Epithelial cell of proximal tubule (primary cell): Measurements from ENCODE around the gene DOK3. TPM values are rescaled to one million over a fixed set of nuclear protein-coding genes. Genes with fewer than 3 reads are reported as not detected.

Experiments used
- DNase-seq: peaks from one replicate; pipeline ENCODE4 v3.0.0-alpha.2; 2011; ENCODE audit warnings: low read depth
- H3K4me3 ChIP-seq: 2 replicates; pipeline ENCODE4 v1.5.1; 2011; ENCODE audit warnings: low read depth, mild to moderate bottlenecking, low read length
- total RNA-seq: library from RNA; depleted of rRNA; stranded (reverse); fragments of >200 nt; gene quantifications from 2 replicates; pipeline ENCODE4 v1.2.3, GENCODE V29; 2015
- TF ChIP-seq, protein P1 (sequence below): conservative IDR thresholded peaks from 2 replicates; pipeline ENCODE4 v1.5.1; 2012; ENCODE audit warnings: low read depth, mild to moderate bottlenecking, low read length

DOK3 gene
- total RNA-seq, 1 donor from 2014 or later = 1.5 TPM

DNA sequence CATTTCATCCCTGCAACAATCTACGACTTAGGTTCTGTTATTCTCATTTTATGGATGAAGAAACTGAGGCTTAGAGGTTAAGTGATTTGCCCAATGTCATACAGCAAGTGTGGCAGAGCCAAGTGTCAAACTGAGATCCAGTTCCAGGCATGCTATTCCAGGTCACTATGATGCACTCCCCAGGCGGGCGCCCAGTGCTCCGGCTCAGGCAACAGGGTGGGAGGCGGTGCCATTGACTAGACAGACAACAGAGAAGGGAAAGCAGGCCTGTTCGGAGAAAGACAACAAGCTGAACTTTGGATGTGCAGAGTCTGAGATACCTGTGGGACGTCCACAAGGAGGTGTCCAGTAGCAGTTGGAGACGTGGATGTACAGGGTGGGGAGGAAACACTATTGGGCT, 18.0 kb upstream of the DOK3 start:
- TF ChIP-seq, protein P1, sequence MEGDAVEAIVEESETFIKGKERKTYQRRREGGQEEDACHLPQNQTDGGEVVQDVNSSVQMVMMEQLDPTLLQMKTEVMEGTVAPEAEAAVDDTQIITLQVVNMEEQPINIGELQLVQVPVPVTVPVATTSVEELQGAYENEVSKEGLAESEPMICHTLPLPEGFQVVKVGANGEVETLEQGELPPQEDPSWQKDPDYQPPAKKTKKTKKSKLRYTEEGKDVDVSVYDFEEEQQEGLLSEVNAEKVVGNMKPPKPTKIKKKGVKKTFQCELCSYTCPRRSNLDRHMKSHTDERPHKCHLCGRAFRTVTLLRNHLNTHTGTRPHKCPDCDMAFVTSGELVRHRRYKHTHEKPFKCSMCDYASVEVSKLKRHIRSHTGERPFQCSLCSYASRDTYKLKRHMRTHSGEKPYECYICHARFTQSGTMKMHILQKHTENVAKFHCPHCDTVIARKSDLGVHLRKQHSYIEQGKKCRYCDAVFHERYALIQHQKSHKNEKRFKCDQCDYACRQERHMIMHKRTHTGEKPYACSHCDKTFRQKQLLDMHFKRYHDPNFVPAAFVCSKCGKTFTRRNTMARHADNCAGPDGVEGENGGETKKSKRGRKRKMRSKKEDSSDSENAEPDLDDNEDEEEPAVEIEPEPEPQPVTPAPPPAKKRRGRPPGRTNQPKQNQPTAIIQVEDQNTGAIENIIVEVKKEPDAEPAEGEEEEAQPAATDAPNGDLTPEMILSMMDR = no peak

DNA sequence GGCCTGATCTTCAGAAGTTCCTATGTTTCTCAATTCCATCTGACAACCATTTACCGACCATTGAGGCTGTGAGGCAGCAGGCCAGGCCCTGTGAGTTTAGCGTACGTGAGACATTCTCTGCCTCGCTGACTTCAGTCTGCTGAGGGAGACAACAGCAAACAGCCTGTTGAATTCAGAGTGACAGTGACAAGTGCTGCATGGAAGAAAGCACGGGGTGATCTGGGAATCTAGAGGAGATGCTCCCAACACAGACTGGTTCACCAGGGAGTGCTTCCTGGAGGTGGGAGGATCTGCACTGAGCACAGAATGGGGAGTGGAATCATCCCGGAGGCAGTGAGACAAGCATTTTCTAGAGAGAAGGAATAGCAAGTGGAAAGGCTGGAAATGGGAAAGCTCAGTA, 17.2 kb upstream of the DOK3 start:
- TF ChIP-seq, protein P1 = no peak
- H3K4me3 ChIP-seq = no peak overlapping the region
- DNase-seq = no peak

More for the DNA sequence above, 18.0 kb upstream of the DOK3 start:
- no peak overlapping the region for H3K4me3 ChIP-seq
- DNase-seq = no peak

DNA sequence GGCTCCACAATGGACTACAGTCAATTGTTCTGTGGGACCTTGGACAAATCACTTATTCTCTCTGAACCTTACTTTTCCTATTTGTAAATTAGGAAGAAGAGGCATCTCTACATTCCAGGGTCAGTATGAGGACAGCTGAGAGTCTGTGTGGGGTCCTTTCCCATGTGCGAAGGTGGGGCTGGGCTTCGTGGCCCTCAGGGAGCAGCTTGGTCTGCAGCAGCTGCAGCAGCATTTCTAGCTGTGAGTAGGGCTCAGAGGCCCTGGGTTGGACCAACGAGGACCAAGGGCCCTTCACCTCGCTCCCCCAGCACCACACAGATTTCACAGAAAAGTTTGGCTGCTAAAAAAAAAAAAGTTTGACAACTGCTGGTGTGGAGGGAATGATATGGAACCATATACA, 16.6 kb upstream of the DOK3 start:
- H3K4me3 ChIP-seq = no peak overlapping the region
- TF ChIP-seq, protein P1 = no peak
- DNase-seq = no peak

DNA sequence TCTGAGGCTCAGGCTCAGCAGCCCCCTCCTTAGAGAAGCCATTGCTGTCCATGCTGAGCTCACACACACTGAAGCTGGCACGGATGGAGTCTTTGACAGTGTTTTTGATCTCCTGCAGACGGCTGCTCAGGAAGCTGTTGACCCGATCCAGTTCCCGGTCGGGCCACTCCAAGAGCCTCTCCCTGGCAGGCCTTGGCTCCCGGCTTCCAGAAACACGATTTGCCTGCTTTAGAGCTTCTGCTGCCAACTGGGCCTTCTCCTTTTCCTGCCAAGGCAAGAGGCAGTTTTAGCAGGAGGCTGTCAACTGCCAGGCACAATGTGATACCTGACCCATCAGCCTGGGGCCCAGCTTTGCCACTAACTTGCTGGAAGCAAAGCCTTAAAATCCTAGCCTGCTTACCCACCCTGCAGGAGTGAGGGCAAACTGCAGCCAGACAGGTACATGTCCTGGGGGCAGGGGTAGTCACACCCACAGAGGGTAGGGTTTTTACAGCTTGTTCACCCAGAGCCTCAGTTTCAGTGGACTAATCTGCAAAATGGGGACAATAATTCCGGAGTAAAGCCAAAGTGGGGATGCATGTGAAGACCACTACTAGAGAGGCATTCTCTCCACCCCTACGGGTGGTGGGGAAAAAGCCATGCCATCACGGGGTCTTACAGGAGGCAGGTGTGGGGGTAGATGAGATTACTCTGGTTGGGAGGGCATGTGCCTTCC, 15.5 kb upstream of the DOK3 start:
- TF ChIP-seq, protein P1 = no peak
- no peak for DNase-seq

DNA sequence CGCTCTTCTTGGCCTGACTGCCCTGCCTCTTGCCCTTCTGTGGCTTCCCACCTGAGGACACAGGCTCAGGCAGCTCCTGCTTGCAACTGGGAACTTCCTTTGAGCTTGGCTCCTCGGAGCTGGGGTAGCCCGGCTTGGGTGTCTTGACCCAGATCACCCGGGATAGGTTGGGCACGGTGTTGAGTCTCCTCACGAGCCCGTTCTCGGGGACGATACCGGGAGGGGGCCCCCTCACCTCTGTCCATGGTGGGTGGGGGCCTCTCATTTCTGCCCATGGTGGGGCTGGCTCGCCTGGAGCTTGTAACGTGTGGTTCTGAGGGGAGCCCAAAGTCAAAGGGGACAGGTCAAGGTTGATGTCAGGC, 14.9 kb upstream of the DOK3 start:
- TF ChIP-seq, protein P1 = no peak
- H3K4me3 ChIP-seq = no peak overlapping the region
- DNase-seq = no peak

More for the DNA sequence above, 15.5 kb upstream of the DOK3 start:
- H3K4me3 ChIP-seq = no peak overlapping the region

DNA sequence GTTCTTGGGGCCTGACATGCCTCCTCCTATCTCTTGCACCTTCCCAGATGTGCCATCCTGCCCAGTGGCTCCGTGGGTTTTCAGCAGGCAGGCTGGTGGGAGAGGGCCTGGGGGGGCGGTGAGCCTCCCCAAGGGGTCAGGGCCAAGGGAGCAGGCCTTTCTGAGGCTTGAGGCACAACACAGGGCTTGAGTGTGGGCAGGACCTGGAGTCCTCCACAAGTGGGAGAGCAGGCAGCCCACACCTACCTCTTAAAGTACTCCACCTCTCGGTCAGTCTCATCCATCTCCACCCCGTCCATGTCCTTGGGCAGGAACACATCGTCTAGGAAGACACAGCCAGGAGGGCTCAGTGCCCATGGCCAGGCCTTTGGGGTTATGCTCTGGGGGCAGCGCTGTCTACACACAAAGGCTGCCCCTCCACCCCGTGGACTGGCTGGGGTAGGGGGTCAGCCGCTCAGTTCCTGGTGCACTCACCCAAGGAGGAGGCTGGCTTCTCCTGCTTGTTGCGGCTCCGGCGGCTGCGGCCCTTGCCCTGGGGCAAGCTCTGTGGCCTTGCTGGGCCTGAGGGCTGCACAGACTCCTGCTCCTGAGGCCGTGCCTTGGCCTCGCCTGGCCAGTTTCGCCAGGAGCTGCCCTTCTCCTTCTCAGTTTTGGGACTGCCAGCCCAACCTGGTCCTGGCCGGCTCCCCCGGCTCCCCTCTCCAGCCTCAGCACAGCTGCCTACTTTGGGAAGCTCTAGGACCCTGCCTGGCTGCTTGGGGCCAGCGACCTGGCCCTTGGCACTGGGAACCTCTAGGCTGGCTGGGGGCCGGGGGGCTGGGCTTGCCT, 14.3 kb upstream of the DOK3 start:
- TF ChIP-seq, protein P1 = no peak
- no peak for DNase-seq
- no peak overlapping the region for H3K4me3 ChIP-seq
